Muscle layer of duodenum (tissue), 2 donors: Measurements from ENCODE around the gene IL16.

ENCODE experiments used
- H3K27ac ChIP-seq: one replicate; pipeline ENCODE4 v1.7.0; 2013; ENCODE audit warnings: mild to moderate bottlenecking, low read length
- H3K27me3 ChIP-seq: one replicate; pipeline ENCODE4 v1.7.0; 2013; ENCODE audit warnings: low read depth, mild to moderate bottlenecking, control low read depth, low read length
- H3K36me3 ChIP-seq, 2 donors: one replicate each; pipeline ENCODE4 v1.7.0; 2013; ENCODE audit warnings: low read length in 2 of 2, control low read depth in 1 of 2, mild to moderate bottlenecking in 1 of 2; ENCODE audit not compliant: insufficient read depth in 2 of 2, control insufficient read depth in 1 of 2
- H3K4me1 ChIP-seq, 2 donors: one replicate each; pipeline ENCODE4 v1.7.0; 2013; ENCODE audit warnings: low read length in 2 of 2, mild to moderate bottlenecking in 2 of 2, control low read depth in 1 of 2, moderate library complexity in 1 of 2; ENCODE audit not compliant: insufficient read depth in 2 of 2, control insufficient read depth in 1 of 2
- H3K4me3 ChIP-seq, 2 donors: one replicate each; pipeline ENCODE4 v1.7.0; 2013; ENCODE audit warnings: low read length in 2 of 2, low read depth in 1 of 2, mild to moderate bottlenecking in 1 of 2
- H3K9me3 ChIP-seq, 2 donors: one replicate each; pipeline ENCODE4 v1.7.0; 2013; ENCODE audit warnings: low read length in 2 of 2, control low read depth in 1 of 2, mild to moderate bottlenecking in 1 of 2; ENCODE audit not compliant: control insufficient read depth in 1 of 2
- donor health status: healthy.

IL16 gene

GRCh38 chr15:81289910-81290309 lies 93.2 kb downstream of the IL16 start:
- Histone ChIP-seq H3K27ac (no peak overlapping the region), H3K9me3 (no peaks in the 10 kb centered on the region), H3K36me3 (peaks cover 0 to 3% of the 10 kb centered on the region in 2 donors), H3K4me1 (peaks cover 0 to 3% of the 10 kb centered on the region in 2 donors), H3K4me3 (no peak overlapping the region), H3K27me3 (no peaks in the 10 kb centered on the region)

- no peak overlapping the region for H3K4me3 ChIP-seq
- H3K4me1 ChIP-seq: peaks cover 8 to 11% of the 10 kb centered on the region in 2 donors
- H3K36me3 ChIP-seq: peaks cover 0 to 3% of the 10 kb centered on the region in 2 donors
- no peaks in the 10 kb centered on the region for H3K9me3 ChIP-seq
- no peak overlapping the region for H3K27ac ChIP-seq
- H3K27me3 ChIP-seq: no peaks in the 10 kb centered on the region
These were observed 95.3 kb downstream of the IL16 start for GRCh38 chr15:81291916-81292522.

- no peak overlapping the region for H3K27ac ChIP-seq
- H3K27me3 ChIP-seq: no peaks in the 10 kb centered on the region
- peaks cover 8 to 11% of the 10 kb centered on the region in 2 donors for H3K4me1 ChIP-seq
- H3K4me3 ChIP-seq: no peak overlapping the region
- peaks cover 0 to 3% of the 10 kb centered on the region in 2 donors for H3K36me3 ChIP-seq
- H3K9me3 ChIP-seq: no peaks in the 10 kb centered on the region
These were observed 95.9 kb downstream of the IL16 start for GRCh38 chr15:81292523-81293001.

- Histone ChIP-seq H3K4me3 (peak overlapping the region in 1 of 2 donors; percentile 4), H3K36me3 (peaks cover 0 to 3% of the 10 kb centered on the region in 2 donors), H3K9me3 (no peaks in the 10 kb centered on the region), H3K27me3 (no peaks in the 10 kb centered on the region), H3K27ac (peak overlapping the region; percentile 57), H3K4me1 (peaks cover 8 to 11% of the 10 kb centered on the region in 2 donors)
These were observed 97.2 kb downstream of the IL16 start for GRCh38 chr15:81293728-81294515.

- peaks cover 8 to 11% of the 10 kb centered on the region in 2 donors for H3K4me1 ChIP-seq
- peak overlapping the region; percentile 57 for H3K27ac ChIP-seq
These were observed 97.8 kb downstream of the IL16 start for GRCh38 chr15:81294516-81294880.

GRCh38 chr15:81295486-81296121 lies 98.9 kb downstream of the IL16 start:
- Histone ChIP-seq H3K36me3 (peaks cover 0 to 3% of the 10 kb centered on the region in 2 donors), H3K27ac (peak overlapping the region; percentile 50)

More at GRCh38 chr15:81294516-81294880, 97.8 kb downstream of the IL16 start:
- H3K27me3 ChIP-seq: no peaks in the 10 kb centered on the region
- H3K9me3 ChIP-seq: no peaks in the 10 kb centered on the region
- peaks cover 0 to 3% of the 10 kb centered on the region in 2 donors for H3K36me3 ChIP-seq
- peak overlapping the region in 1 of 2 donors; percentile 4 for H3K4me3 ChIP-seq

GRCh38 chr15:81296186-81296585 lies 99.5 kb downstream of the IL16 start:
- H3K4me3 ChIP-seq: peak overlapping the region in 1 of 2 donors; percentile 59
- H3K36me3 ChIP-seq: peaks cover 0 to 3% of the 10 kb centered on the region in 2 donors
- peaks cover 8 to 11% of the 10 kb centered on the region in 2 donors for H3K4me1 ChIP-seq
- H3K27me3 ChIP-seq: no peaks in the 10 kb centered on the region
- peak overlapping the region; percentile 50 for H3K27ac ChIP-seq
- H3K9me3 ChIP-seq: no peaks in the 10 kb centered on the region

More at GRCh38 chr15:81295486-81296121, 98.9 kb downstream of the IL16 start:
- H3K9me3 ChIP-seq: no peaks in the 10 kb centered on the region
- no peaks in the 10 kb centered on the region for H3K27me3 ChIP-seq
- no peak overlapping the region for H3K4me3 ChIP-seq
- H3K4me1 ChIP-seq: peaks cover 8 to 11% of the 10 kb centered on the region in 2 donors

- Histone ChIP-seq H3K27me3 (no peaks in the 10 kb centered on the region), H3K9me3 (no peaks in the 10 kb centered on the region), H3K4me3 (peak overlapping the region; percentile 19 to 59), H3K36me3 (peaks cover 0 to 3% of the 10 kb centered on the region in 2 donors), H3K4me1 (peaks cover 8 to 11% of the 10 kb centered on the region in 2 donors), H3K27ac (peak overlapping the region; percentile 50)
These were observed 100.0 kb downstream of the IL16 start for GRCh38 chr15:81296673-81297072.

- Histone ChIP-seq H3K4me1 (peaks cover 8 to 11% of the 10 kb centered on the region in 2 donors), H3K27me3 (no peaks in the 10 kb centered on the region), H3K4me3 (peak overlapping the region; percentile 19 to 59), H3K36me3 (peaks cover 0 to 3% of the 10 kb centered on the region in 2 donors), H3K27ac (peak overlapping the region; percentile 50), H3K9me3 (no peaks in the 10 kb centered on the region)
These were observed 100.5 kb downstream of the IL16 start for GRCh38 chr15:81297147-81297572.

- Histone ChIP-seq H3K27me3 (no peaks in the 10 kb centered on the region), H3K36me3 (no peaks in the 10 kb centered on the region), H3K9me3 (no peaks in the 10 kb centered on the region), H3K4me3 (peak overlapping the region; percentile 30 to 59), H3K4me1 (peaks cover 8 to 11% of the 10 kb centered on the region in 2 donors), H3K27ac (peak overlapping the region; percentile 52)
These were observed 101.2 kb downstream of the IL16 start for GRCh38 chr15:81297603-81298575.
